Measurements from ENCODE around the gene NOL9. TPM values are rescaled to one million over a fixed set of nuclear protein-coding genes. Genes with fewer than 3 reads are reported as not detected.
A peak's percentile ranks its signal among the peaks of the same experiment; 100 is the strongest.

The NOL9 gene
- total and polyA plus RNA-seq, 9 of the 15 experiments (the other 6 are each of a cell fraction or from before 2014, with no cell fraction given) = 5.6 to 76.5 (median 47.3) TPM

DNA sequence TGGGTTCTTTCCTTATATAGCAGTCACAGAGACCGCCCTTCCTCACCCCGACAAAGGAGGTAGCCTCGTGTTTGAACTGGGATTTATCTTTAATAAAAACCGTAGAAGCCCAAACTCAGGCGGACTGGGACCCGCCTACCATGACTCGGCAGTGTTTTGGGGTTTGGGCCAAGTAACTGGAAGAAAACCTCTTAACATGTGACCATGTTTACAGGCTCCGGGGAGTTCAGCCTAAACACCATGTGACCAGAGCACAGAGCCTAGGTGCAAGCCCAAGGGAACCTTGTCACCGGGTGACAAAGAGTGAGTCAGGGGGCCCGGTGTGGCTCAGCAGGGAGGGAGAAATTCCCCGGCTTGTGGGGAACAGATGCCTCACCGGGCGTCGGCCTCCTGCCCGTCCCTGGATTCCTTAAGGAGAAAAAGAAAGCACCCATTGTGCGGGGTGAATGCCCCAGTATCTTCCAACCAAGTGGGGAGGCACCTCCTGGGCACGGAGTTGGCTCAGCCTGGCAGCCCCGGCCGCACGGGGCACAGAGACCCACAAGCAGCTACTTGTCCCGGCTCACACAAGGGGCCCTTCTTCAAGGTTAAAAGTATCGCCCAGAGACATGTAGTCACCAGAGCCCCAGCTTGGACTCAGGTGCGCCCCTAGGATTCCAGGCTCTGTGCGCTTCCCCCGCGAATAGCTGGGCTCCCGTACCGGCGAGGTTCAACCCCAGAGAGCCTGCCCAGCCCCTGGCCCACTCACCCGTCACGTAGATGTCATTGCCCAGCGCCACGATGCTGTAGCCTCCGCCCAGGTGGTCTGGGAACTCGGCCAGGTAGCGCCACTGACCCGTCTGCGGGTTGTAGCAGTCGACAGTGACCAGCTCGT is 47.0 kb upstream of the NOL9 start (continued):
- TF ChIP-seq, protein P1, sequence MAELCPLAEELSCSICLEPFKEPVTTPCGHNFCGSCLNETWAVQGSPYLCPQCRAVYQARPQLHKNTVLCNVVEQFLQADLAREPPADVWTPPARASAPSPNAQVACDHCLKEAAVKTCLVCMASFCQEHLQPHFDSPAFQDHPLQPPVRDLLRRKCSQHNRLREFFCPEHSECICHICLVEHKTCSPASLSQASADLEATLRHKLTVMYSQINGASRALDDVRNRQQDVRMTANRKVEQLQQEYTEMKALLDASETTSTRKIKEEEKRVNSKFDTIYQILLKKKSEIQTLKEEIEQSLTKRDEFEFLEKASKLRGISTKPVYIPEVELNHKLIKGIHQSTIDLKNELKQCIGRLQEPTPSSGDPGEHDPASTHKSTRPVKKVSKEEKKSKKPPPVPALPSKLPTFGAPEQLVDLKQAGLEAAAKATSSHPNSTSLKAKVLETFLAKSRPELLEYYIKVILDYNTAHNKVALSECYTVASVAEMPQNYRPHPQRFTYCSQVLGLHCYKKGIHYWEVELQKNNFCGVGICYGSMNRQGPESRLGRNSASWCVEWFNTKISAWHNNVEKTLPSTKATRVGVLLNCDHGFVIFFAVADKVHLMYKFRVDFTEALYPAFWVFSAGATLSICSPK (IDR thresholded peaks at IDR 0.05; ENCODE audit: borderline replicate concordance) = no peak
- TF ChIP-seq ZNF436 (CRISPR knock-in tag; IDR thresholded peaks at IDR 0.05) (no peak), TCF3 (CRISPR knock-in tag; IDR thresholded peaks at IDR 0.05) (peak; percentile 29; the same call in 1 of the 2 replicates), ZNF175 (CRISPR knock-in tag; IDR thresholded peaks at IDR 0.05; ENCODE audit: low read depth) (peak; percentile 65), MXI1 (IDR thresholded peaks at IDR 0.05; ENCODE audit: low read depth, low read length) (peak; percentile 94), ZBTB8A (IDR thresholded peaks at IDR 0.05; ENCODE audit: partially characterized antibody) (no peak), POLR2H (tag; IDR thresholded peaks at IDR 0.05; ENCODE audit: low read depth) (peak; percentile 62), TFAM (CRISPR knock-in tag; conservative IDR thresholded peaks at IDR 0.05) (no peak), PRPF4 (IDR thresholded peaks at IDR 0.05; ENCODE audit: insufficient read depth, low read depth, low read length, poor library complexity, severe bottlenecking) (no peak), RBBP5 (IDR thresholded peaks at IDR 0.05; ENCODE audit: borderline replicate concordance, insufficient read depth, low read length, poor library complexity, severe bottlenecking) (no peak), BRF1 (IDR thresholded peaks at IDR 0.05; ENCODE audit: borderline replicate concordance, extremely low read depth, insufficient read length) (no peak), NBN (IDR thresholded peaks at IDR 0.05; ENCODE audit: low read depth) (peak; percentile 66; the same call in 1 of the 2 replicates), GATA2 (CRISPR knock-in tag; IDR thresholded peaks at IDR 0.05) (no peak), RCOR1 (IDR thresholded peaks at IDR 0.05; ENCODE audit: borderline replicate concordance in 1 of 2, low read depth in 2 of 2, low read length in 2 of 2) (peak in 1 of 2 experiments; percentile 68; a peak in 1 of 4 replicates), FOXM1 (IDR thresholded peaks at IDR 0.05; ENCODE audit: low read depth) (no peak), FOXM1 (CRISPR knock-in tag; IDR thresholded peaks at IDR 0.05; ENCODE audit: low read depth) (no peak), ZKSCAN3 (CRISPR knock-in tag; IDR thresholded peaks at IDR 0.05) (no peak)
- TF ChIP-seq, protein P2, sequence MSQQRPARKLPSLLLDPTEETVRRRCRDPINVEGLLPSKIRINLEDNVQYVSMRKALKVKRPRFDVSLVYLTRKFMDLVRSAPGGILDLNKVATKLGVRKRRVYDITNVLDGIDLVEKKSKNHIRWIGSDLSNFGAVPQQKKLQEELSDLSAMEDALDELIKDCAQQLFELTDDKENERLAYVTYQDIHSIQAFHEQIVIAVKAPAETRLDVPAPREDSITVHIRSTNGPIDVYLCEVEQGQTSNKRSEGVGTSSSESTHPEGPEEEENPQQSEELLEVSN (IDR thresholded peaks at IDR 0.05; ENCODE audit: borderline replicate concordance in 1 of 2, extremely low read depth in 1 of 2, insufficient read depth in 1 of 2, insufficient read length in 1 of 2, low read depth in 1 of 2, low read length in 1 of 2, poor library complexity in 1 of 2, severe bottlenecking in 1 of 2) = no peak
- TF ChIP-seq, protein P3, sequence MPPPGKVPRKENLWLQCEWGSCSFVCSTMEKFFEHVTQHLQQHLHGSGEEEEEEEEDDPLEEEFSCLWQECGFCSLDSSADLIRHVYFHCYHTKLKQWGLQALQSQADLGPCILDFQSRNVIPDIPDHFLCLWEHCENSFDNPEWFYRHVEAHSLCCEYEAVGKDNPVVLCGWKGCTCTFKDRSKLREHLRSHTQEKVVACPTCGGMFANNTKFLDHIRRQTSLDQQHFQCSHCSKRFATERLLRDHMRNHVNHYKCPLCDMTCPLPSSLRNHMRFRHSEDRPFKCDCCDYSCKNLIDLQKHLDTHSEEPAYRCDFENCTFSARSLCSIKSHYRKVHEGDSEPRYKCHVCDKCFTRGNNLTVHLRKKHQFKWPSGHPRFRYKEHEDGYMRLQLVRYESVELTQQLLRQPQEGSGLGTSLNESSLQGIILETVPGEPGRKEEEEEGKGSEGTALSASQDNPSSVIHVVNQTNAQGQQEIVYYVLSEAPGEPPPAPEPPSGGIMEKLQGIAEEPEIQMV (tag; conservative IDR thresholded peaks at IDR 0.05; ENCODE audit: low read depth) = no peak
- TF ChIP-seq, protein P4, sequence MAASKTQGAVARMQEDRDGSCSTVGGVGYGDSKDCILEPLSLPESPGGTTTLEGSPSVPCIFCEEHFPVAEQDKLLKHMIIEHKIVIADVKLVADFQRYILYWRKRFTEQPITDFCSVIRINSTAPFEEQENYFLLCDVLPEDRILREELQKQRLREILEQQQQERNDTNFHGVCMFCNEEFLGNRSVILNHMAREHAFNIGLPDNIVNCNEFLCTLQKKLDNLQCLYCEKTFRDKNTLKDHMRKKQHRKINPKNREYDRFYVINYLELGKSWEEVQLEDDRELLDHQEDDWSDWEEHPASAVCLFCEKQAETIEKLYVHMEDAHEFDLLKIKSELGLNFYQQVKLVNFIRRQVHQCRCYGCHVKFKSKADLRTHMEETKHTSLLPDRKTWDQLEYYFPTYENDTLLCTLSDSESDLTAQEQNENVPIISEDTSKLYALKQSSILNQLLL (CRISPR knock-in tag; IDR thresholded peaks at IDR 0.05; ENCODE audit: borderline replicate concordance) = 0 out of 2 replicates have a peak, but pooled peaks have one; percentile 42
